HG02938 (cell line): ENCODE data around the gene IGFBP4.

Source experiments
- ATAC-seq: cut with Tn5 transposase; IDR thresholded peaks from one replicate; pipeline ENCODE4 v1.9.1; 2021; ENCODE audit warnings: mild to moderate bottlenecking, moderate library complexity; ENCODE audit not compliant: unreplicated experiment

The IGFBP4 gene

DNA sequence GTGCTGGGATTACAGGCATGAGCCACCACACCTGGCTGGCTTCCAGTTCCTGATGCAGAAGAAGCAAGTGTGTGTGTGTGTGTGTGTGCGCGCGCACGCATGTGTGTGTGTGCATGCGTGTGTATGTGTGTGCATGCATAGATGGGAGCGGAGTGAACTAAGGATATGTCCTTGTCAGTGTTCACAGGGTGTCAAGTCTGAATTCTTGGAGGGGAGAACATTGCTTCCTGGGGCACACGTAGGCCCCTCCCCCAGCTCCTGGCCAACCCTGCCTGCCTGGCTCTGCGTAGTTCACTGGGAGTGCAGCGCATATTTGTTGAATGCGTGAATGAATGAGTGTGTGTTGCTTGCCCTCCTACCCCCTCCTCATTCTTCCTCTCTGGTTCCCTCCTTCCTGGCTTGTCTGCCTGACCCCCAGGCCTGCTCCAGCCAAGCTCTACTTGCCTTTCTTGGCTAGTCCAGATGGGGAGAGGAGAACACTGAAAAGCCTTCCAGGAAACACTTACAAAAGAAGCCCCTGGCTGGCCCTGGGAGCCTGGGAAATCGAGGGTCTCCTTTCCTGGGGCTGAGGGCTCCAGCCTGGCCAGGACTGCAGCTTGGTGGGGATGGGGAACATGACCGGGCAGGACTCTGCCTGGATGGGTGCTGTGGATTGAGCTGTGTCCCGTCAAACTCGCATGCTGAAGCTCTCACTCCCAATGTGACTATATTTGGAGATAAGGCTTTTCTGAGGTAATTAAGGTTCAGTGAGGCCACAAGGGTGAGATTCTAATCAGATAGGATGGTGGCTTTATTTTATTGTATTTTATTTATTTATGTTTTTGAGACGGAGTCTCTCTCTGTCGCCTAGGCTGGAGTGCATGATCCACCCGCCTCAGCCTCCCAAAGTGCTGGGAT lies 27.9 kb downstream of the IGFBP4 start:
- ATAC-seq, result no peak

DNA sequence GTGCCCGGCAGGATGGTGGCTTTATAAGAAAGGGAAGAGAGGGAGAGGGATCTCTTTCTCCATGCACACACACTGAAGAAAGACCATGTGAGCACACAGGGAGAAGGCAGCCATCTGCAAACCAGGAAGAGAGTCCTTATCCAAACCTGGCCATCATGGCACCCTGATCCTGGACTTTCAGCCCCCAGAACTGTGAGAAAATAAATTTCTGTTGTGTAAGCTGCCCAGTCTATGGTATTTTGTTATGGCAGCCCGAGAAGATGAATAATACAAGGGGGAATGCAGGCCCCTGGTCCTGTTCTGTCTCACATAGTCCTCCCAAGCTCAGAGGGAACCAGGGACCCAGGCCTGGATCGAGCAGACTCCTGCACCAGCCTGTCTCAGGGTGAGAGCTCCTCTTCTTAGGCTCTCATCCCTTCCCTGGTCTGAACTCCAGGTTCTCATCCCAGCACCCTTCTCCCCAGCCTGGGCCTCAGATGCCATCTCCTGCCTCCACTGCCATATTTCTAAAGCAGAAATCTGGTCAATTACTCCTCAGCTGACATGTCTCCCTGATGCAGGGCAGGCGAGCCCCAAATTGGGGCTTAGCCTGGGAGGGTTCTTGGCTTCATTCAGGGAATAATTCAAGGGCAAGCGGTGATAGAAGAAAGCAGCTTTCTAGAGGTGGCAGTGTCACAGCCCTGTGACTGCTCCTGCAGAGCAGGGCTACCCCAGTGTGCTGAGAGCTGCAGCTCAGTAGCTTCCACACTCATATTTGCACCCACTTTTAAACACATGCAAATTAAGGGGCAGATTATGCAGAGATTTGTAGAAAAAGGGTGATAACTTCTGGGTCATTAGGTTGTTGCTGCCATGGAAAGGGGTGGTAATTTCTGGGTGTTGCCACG lies 28.8 kb downstream of the IGFBP4 start:
- ATAC-seq, result no peak

GRCh38 chr17:40472733-40473452 lies 29.6 kb downstream of the IGFBP4 start:
- ATAC-seq, result no peak

GRCh38 chr17:40473573-40474365 lies 30.5 kb downstream of the IGFBP4 start:
- ATAC-seq, result no peak

GRCh38 chr17:40474419-40475002 lies 31.3 kb downstream of the IGFBP4 start:
- no peak for ATAC-seq

- ATAC-seq, result no peak
Observed at GRCh38 chr17:40475234-40475908, 32.1 kb downstream of the IGFBP4 start.

GRCh38 chr17:40477796-40478195 lies 34.5 kb downstream of the IGFBP4 start:
- no peak for ATAC-seq

DNA sequence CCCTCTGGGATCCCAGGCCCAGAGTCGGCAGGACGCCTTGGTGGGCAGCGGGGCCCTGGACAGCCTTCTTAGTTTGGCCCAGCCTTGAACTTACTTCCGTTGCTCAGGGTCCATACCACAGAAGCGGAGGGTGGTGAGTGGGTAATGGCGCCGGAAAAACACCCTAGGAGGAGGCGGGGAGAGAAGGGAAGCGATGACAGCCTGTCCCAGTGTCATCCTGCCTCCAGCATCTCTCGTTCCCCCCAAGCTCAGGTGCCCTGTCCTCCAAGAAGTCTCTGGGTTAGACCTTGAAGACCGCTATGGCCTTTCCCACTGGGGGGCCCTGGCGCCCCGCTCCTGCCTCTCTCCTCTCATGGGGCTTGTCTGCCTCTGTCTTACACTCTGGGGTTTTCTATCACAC lies 35.2 kb downstream of the IGFBP4 start:
- no peak for ATAC-seq

- no peak for ATAC-seq
Observed at GRCh38 chr17:40479754-40480480, 36.7 kb downstream of the IGFBP4 start.

- no peak for ATAC-seq
Observed at GRCh38 chr17:40480501-40481003, 37.3 kb downstream of the IGFBP4 start.

- ATAC-seq, result no peak
Observed at GRCh38 chr17:40481106-40481505, 37.9 kb downstream of the IGFBP4 start.

DNA sequence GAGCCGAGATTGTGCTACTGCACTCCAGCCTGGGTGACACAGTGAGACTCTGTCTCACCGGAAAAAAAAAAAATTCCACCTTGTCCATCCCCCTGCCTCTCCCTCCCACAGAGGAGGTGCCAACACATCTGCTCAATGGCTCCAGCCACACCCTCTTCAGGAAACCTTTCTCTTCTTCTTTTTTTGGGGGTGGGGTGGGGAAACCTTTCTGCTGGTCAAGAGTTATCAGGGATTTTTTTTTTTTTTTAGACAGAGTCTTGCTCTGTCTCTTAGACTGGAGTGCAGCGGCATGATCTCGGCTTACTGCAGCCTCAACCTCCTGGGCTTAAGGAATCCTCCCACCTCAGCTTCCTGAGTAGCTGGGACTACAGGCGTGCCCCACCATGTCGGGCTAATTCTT lies 39.5 kb downstream of the IGFBP4 start:
- no peak for ATAC-seq

DNA sequence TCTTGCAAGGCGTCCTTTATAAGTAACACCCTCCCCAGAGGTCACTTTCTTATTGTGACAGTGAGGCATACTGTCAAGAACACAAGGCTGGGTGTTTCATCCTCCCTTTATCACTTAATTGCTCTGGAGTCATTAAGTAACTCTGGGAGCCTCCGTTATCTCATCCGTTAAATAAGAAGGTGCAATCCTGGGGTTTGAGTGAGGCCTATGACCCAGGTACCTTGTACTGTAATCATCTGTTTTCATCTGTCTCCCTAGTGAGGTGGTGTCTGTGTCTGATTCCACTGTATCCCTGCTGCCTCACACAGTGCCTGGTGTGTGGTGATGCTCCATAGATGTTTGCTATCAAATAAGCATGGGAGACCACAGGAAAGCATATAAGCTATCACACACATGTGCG lies 40.4 kb downstream of the IGFBP4 start:
- ATAC-seq, result no peak

- no peak for ATAC-seq
Observed at GRCh38 chr17:40484285-40484972, 41.2 kb downstream of the IGFBP4 start.

GRCh38 chr17:40484973-40485530 lies 41.8 kb downstream of the IGFBP4 start:
- ATAC-seq, result no peak

GRCh38 chr17:40485851-40486521 lies 42.7 kb downstream of the IGFBP4 start:
- ATAC-seq, result no peak
